ENCODE data around the gene CHMP4A.

CHMP4A gene

GRCh38 chr14:24211311-24211710, 2.0 kb downstream of the CHMP4A start:
- H3K79me2 ChIP-seq = peaks cover 14% of the 10 kb centered on the region
- H3K4me3 ChIP-seq (ENCODE audit: low read depth, low read length) = no peak overlapping the region
- H3K27me3 ChIP-seq (ENCODE audit: control insufficient read depth, insufficient read depth, low read length) = no peaks in the 10 kb centered on the region
- no peaks in the 10 kb centered on the region for H3K9me3 ChIP-seq (ENCODE audit: control insufficient read depth, low read length)
- H3K4me2 ChIP-seq (ENCODE audit: low read length) = no peak overlapping the region
- no peaks in the 10 kb centered on the region for H3K36me3 ChIP-seq (ENCODE audit: control insufficient read depth, insufficient read depth, low read length)
- no peak overlapping the region for H2AFZ ChIP-seq
- TF ChIP-seq CTCF (IDR thresholded peaks at IDR 0.05) = no peak
- H3K9ac ChIP-seq = no peak overlapping the region
- peaks cover 7% of the 10 kb centered on the region for H3K4me1 ChIP-seq
- no peak overlapping the region for H3K27ac ChIP-seq

- H3K27ac ChIP-seq = no peak overlapping the region
- no peaks in the 10 kb centered on the region for H3K4me1 ChIP-seq
- H3K79me2 ChIP-seq = peaks cover 24% of the 10 kb centered on the region
- no peak overlapping the region for H3K9ac ChIP-seq
- H3K4me2 ChIP-seq (ENCODE audit: low read length) = no peak overlapping the region
- TF ChIP-seq CTCF (IDR thresholded peaks at IDR 0.05) = no peak
- H3K4me3 ChIP-seq (ENCODE audit: low read depth, low read length) = no peak overlapping the region
- no peak overlapping the region for H2AFZ ChIP-seq
- H3K9me3 ChIP-seq (ENCODE audit: control insufficient read depth, low read length) = no peaks in the 10 kb centered on the region
- H3K36me3 ChIP-seq (ENCODE audit: control insufficient read depth, insufficient read depth, low read length) = no peaks in the 10 kb centered on the region
- H3K27me3 ChIP-seq (ENCODE audit: control insufficient read depth, insufficient read depth, low read length) = no peaks in the 10 kb centered on the region
These were observed 5.7 kb downstream of the CHMP4A start for GRCh38 chr14:24207625-24208024.

- Histone ChIP-seq H2AFZ (no peak overlapping the region), H3K9ac (no peak overlapping the region), H3K36me3 (ENCODE audit: control insufficient read depth, insufficient read depth, low read length) (no peaks in the 10 kb centered on the region), H3K4me1 (no peaks in the 10 kb centered on the region), H3K4me3 (ENCODE audit: low read depth, low read length) (no peak overlapping the region), H3K27me3 (ENCODE audit: control insufficient read depth, insufficient read depth, low read length) (no peaks in the 10 kb centered on the region), H3K4me2 (ENCODE audit: low read length) (no peak overlapping the region), H3K9me3 (ENCODE audit: control insufficient read depth, low read length) (no peaks in the 10 kb centered on the region), H3K27ac (no peak overlapping the region), H3K79me2 (peaks cover 25% of the 10 kb centered on the region)
- no peak for TF ChIP-seq CTCF (IDR thresholded peaks at IDR 0.05)
These were observed 6.2 kb downstream of the CHMP4A start for GRCh38 chr14:24207104-24207551.

GRCh38 chr14:24206260-24207103, 6.8 kb downstream of the CHMP4A start:
- Histone ChIP-seq H3K9ac (no peak overlapping the region), H3K27ac (no peak overlapping the region), H2AFZ (no peak overlapping the region), H3K79me2 (peaks cover 22% of the 10 kb centered on the region), H3K4me3 (ENCODE audit: low read depth, low read length) (no peak overlapping the region), H3K9me3 (ENCODE audit: control insufficient read depth, low read length) (no peaks in the 10 kb centered on the region), H3K4me1 (no peaks in the 10 kb centered on the region), H3K4me2 (ENCODE audit: low read length) (no peak overlapping the region), H3K27me3 (ENCODE audit: control insufficient read depth, insufficient read depth, low read length) (no peaks in the 10 kb centered on the region), H3K36me3 (ENCODE audit: control insufficient read depth, insufficient read depth, low read length) (no peaks in the 10 kb centered on the region)
- no peak for TF ChIP-seq CTCF (IDR thresholded peaks at IDR 0.05)
